GM23248 (cell line): ENCODE data around the gene LYPD1. TPM values are rescaled to one million over a fixed set of nuclear protein-coding genes. Genes with fewer than 3 reads are reported as not detected.

ENCODE experiments used
- DNase-seq: peaks from one replicate; pipeline ENCODE4 v3.0.0-alpha.2; 2015
- H2AFZ ChIP-seq: fragments of 200-600 bp; sonication (generic); 2 replicates; pipeline ENCODE4 v1.6.1; 2016; ENCODE audit warnings: antibody characterized with exemption
- H3F3A ChIP-seq: fragments of 200-600 bp; sonication (generic); 2 replicates; pipeline ENCODE4 v1.6.1; 2016; ENCODE audit warnings: mild to moderate bottlenecking, antibody characterized with exemption, mixed run types; ENCODE audit not compliant: insufficient read depth
- H3K27ac ChIP-seq: fragments of 200-600 bp; sonication (generic); 2 replicates; pipeline ENCODE4 v1.5.1; 2016; ENCODE audit warnings: mild to moderate bottlenecking
- H3K27me3 ChIP-seq: fragments of 200-600 bp; sonication (generic); replicated peaks from 2 replicates; pipeline ENCODE4 v1.6.1; 2016; ENCODE audit warnings: mild to moderate bottlenecking; ENCODE audit not compliant: insufficient read depth
- H3K36me3 ChIP-seq: fragments of 200-600 bp; sonication (generic); 2 replicates; pipeline ENCODE4 v1.6.1; 2016; ENCODE audit warnings: low read depth, mild to moderate bottlenecking
- H3K4me1 ChIP-seq: fragments of 200-600 bp; sonication (generic); 2 replicates; pipeline ENCODE4 v1.6.1; 2016; ENCODE audit warnings: mild to moderate bottlenecking; ENCODE audit not compliant: insufficient read depth
- H3K4me2 ChIP-seq: fragments of 200-600 bp; sonication (generic); one replicate; pipeline ENCODE4 v1.6.1; 2016; ENCODE audit warnings: mild to moderate bottlenecking; ENCODE audit not compliant: unreplicated experiment
- H3K4me3 ChIP-seq: fragments of 200-600 bp; sonication (generic); 2 replicates; pipeline ENCODE4 v1.5.1; 2016; ENCODE audit warnings: mild to moderate bottlenecking
- H3K79me2 ChIP-seq: fragments of 200-600 bp; sonication (generic); 2 replicates; pipeline ENCODE4 v1.6.1; 2016; ENCODE audit warnings: mild to moderate bottlenecking; ENCODE audit not compliant: insufficient read depth
- H3K9ac ChIP-seq: fragments of 200-600 bp; sonication (generic); 2 replicates; pipeline ENCODE4 v1.6.1; 2016; ENCODE audit warnings: mild to moderate bottlenecking
- H3K9me2 ChIP-seq: fragments of 200-600 bp; sonication (generic); 2 replicates; pipeline ENCODE4 v1.6.1; 2016; ENCODE audit warnings: mixed run types, mild to moderate bottlenecking, moderate library complexity; ENCODE audit not compliant: insufficient read depth
- H3K9me3 ChIP-seq: fragments of 200-600 bp; sonication (generic); one replicate; pipeline ENCODE4 v1.6.1; 2017; ENCODE audit warnings: low read depth
- H4K20me1 ChIP-seq: fragments of 200-600 bp; sonication (generic); 2 replicates; pipeline ENCODE4 v1.6.0; 2016; ENCODE audit not compliant: insufficient read depth
- EZH2 ChIP-seq: fragments of 200-600 bp; sonication (generic); IDR thresholded peaks from 2 replicates; pipeline ENCODE4 v1.6.1; 2018; ENCODE audit warnings: antibody characterized with exemption, mild to moderate bottlenecking; ENCODE audit not compliant: insufficient read depth, poor library complexity, severe bottlenecking
- EZH2phosphoT487 ChIP-seq: fragments of 200-600 bp; sonication (generic); IDR thresholded peaks from 2 replicates; pipeline ENCODE4 v1.6.1; 2018; ENCODE audit warnings: antibody characterized with exemption, moderate library complexity, mild to moderate bottlenecking, low read depth; ENCODE audit not compliant: insufficient read depth
- WGBS, 2 experiments: methylation state at CpG; one replicate each; pipeline ENCODE4 v1.1.6; 2015 to 2017; ENCODE audit warnings: low lambda C conversion rate in 2 of 2, low coverage in 1 of 2; ENCODE audit errors: missing lambda C conversion rate in 2 of 2; 5-methylcytosine and 5-hydroxymethylcytosine counted together
- in situ Hi-C: fragments of 300-500 bp; cut with MboI; formaldehyde crosslinking; loops from 2 replicates; pipeline ENCODE4 v1.15.0; 2020
- polyA plus RNA-seq: library from polyadenylated mRNA; unstranded; fragments of >200 nt; fragmentation: Nextera tagmentation; extraction: Ambion mirVana; gene quantifications from 2 replicates; pipeline ENCODE4 v1.2.1, GENCODE V29; 2016
- total RNA-seq: library from RNA; depleted of rRNA; stranded (reverse); fragments of >200 nt; shearing (Covaris generic); gene quantifications from 2 replicates; pipeline ENCODE4 v1.2.3, GENCODE V29; 2014

Gene LYPD1
- total and polyA plus RNA-seq, 2 experiments from 2014 or later = 0.11 to 0.51 TPM

DNA sequence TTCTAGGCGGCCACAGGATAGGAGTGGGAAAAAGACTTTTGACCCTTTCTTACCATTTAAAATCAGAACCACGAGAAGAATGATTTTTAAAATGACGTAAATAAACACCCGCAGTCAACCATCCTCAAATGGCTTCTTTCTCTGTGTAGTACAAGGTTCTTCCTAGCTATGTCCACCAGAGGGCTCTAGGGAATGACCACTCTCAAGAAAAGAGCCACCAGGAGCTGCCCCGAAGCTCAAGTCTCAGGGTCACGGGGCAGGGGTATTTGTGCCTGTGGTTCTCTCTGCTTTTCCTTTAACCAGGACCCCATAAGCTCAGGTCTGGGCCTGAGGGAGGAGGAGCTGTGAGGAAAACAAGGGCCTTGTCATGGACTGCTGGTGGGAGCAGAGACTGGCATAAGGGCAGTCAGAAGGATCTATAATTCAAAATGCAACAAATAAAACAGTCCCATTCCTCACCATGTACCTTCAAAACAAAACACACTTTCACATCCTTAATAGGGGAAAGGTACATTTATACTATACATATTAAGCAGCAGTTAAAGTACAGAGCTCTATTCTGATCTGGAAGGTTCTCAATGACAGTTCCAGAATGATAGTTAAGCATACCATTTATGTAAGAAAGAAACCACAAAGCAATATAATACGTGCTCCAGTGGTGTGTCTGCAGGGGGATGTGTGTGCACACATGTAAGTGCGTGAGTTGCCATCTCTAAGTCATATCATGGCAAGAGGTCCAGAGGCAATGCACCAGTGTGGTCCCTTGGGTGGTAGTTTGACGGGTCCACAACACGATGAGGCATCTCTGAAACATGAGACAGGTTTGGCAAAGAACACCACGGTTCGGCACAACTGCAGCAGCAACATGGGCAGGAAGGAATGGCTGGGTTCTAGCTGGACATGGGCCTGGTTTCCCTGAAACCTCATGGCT lies 18.6 kb downstream of the LYPD1 start:
- in situ Hi-C loops = no loop called here
- Histone ChIP-seq H2AFZ (no peak overlapping the region; the same call in 1 of the 2 replicates), H3K9me3 (no peaks in the 10 kb centered on the region), H3K4me1 (no peaks in the 10 kb centered on the region), H3K36me3 (no peaks in the 10 kb centered on the region), H3K4me2 (no peak overlapping the region), H3F3A (no peaks in the 10 kb centered on the region), H3K79me2 (no peaks in the 10 kb centered on the region), H3K27ac (no peak overlapping the region), H3K27me3 (no peaks in the 10 kb centered on the region), H3K4me3 (no peak overlapping the region), H3K9me2 (no peaks in the 10 kb centered on the region), H4K20me1 (no peaks in the 10 kb centered on the region), H3K9ac (no peak overlapping the region)
- TF ChIP-seq EZH2phosphoT487 = no peak
- TF ChIP-seq EZH2 = no peak
- WGBS, 2 experiments = 66% methylated on average over 12 of the region's 12 CpGs
- peak; percentile 58 for DNase-seq

GRCh38 chr2:132646540-132647108 lies 23.4 kb downstream of the LYPD1 start:
- DNase-seq = no peak
- Histone ChIP-seq H3K36me3 (no peaks in the 10 kb centered on the region), H3F3A (no peaks in the 10 kb centered on the region), H3K79me2 (no peaks in the 10 kb centered on the region), H4K20me1 (no peaks in the 10 kb centered on the region), H3K9me3 (no peaks in the 10 kb centered on the region), H3K9me2 (no peaks in the 10 kb centered on the region), H3K9ac (no peak overlapping the region), H3K4me1 (no peaks in the 10 kb centered on the region), H3K27ac (no peak overlapping the region), H3K27me3 (no peaks in the 10 kb centered on the region), H2AFZ (no peak overlapping the region), H3K4me3 (no peak overlapping the region), H3K4me2 (no peak overlapping the region)
- WGBS, 2 experiments = 77 to 83% methylated on average over 8 of the region's 8 CpGs
- no peak for TF ChIP-seq EZH2phosphoT487
- no peak for TF ChIP-seq EZH2
- in situ Hi-C loops = no loop called here

DNA sequence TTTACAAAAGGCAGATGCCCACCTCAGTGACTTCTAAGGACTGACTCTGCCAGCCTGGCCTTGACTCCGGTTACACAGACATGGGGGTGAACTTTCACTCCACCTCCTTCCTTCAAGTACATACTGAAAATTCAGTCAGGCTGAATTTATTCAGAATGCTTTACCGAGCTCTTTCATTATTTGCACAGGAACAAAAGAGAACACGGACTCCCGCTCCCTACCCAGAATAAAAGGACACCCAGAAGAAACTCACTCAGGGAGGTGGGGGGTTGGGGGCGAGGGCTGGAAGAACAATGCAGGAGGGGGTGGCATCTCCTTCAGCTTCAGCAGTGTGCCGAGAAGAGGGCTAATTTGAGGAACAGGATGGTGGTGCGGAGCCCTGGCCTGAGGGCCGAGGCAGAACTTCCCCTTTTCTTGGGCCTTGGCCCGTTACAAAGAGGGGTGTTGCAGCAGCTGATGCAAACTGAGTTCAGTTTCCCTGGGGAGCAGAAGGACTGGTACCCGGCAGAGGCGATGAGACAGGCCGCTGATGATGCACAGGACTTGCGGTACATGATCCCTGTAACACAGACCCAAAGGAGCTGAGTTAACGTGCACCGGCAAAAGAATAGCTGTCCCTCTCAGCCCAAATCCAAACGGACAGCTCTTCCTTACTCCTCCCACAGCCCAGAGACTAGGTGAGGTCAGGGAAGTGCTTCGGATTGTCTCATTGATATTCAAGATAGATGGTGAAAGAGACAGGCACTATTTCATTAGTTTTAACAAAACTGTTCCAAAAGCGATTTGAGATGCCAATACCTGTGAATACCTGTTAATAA lies 24.1 kb downstream of the LYPD1 start:
- WGBS, 2 experiments = 84 to 87% methylated on average over 16 to 18 of the region's 18 CpGs
- Histone ChIP-seq H3K79me2 (no peaks in the 10 kb centered on the region), H3K4me3 (no peak overlapping the region), H3K27me3 (no peaks in the 10 kb centered on the region), H3K36me3 (no peaks in the 10 kb centered on the region), H2AFZ (no peak overlapping the region), H3K4me2 (no peak overlapping the region), H3F3A (no peaks in the 10 kb centered on the region), H3K4me1 (no peaks in the 10 kb centered on the region), H3K9ac (no peak overlapping the region), H3K9me2 (no peaks in the 10 kb centered on the region), H3K9me3 (no peaks in the 10 kb centered on the region), H4K20me1 (no peaks in the 10 kb centered on the region), H3K27ac (no peak overlapping the region)
- TF ChIP-seq EZH2phosphoT487 (no peak), EZH2 (no peak)
- DNase-seq = no peak
- in situ Hi-C loops = no loop called here

- Histone ChIP-seq H3K9me3 (no peaks in the 10 kb centered on the region), H4K20me1 (no peaks in the 10 kb centered on the region), H3K79me2 (no peaks in the 10 kb centered on the region), H3K4me3 (no peak overlapping the region), H3K27me3 (no peaks in the 10 kb centered on the region), H3K9ac (no peak overlapping the region), H3K4me2 (no peak overlapping the region), H3K36me3 (no peaks in the 10 kb centered on the region), H3K4me1 (no peaks in the 10 kb centered on the region), H3K9me2 (no peaks in the 10 kb centered on the region), H3K27ac (no peak overlapping the region), H3F3A (no peaks in the 10 kb centered on the region), H2AFZ (no peak overlapping the region)
- TF ChIP-seq EZH2 (no peak), EZH2phosphoT487 (no peak)
- in situ Hi-C loops = no loop called here
- no peak for DNase-seq
- WGBS, 2 experiments = 90 to 97% methylated on average over 31 to 35 of the region's 35 CpGs
Observed at GRCh38 chr2:132645176-132645575, 24.8 kb downstream of the LYPD1 start.
